ENCODE data around the gene KCND3.

- TF ChIP-seq CTCF (IDR thresholded peaks at IDR 0.05) (no peak), POLR2A (IDR thresholded peaks at IDR 0.05) (no peak)
Measured at GRCh38 chr1:111777301-111777700, 212.2 kb downstream of the KCND3 start.

All from Peyer's patch (tissue), 4 donors.